NOMO-1 (cell line): ENCODE data around the gene C1orf52.

Experiments
- DNase-seq, 2 experiments: peaks; one replicate each; lab custom pipeline; 2025; ENCODE audit not compliant: unreplicated experiment in 2 of 2; lab: John Stamatoyannopoulos, UW

The C1orf52 gene

GRCh38 chr1:85259118-85259911, at the start of gene C1orf52:
C1orf52 (minus strand) TSS chr1:85259662; CDS start chr1:85259633, 29 bp downstream.
- peak; percentile 77 to 86 for DNase-seq

- DNase-seq = no peak
Observed at GRCh38 chr1:85308833-85309350, 49.4 kb upstream of the C1orf52 start.

- peak; percentile 56 to 71 for DNase-seq
Observed at GRCh38 chr1:85307987-85308832, 48.7 kb upstream of the C1orf52 start.

GRCh38 chr1:85306236-85306635, 46.8 kb upstream of the C1orf52 start:
- DNase-seq = no peak

- no peak for DNase-seq
Observed at GRCh38 chr1:85303440-85304162, 44.1 kb upstream of the C1orf52 start.

GRCh38 chr1:85300140-85300539, 40.7 kb upstream of the C1orf52 start:
- no peak for DNase-seq

GRCh38 chr1:85297855-85298629, 38.6 kb upstream of the C1orf52 start:
- no peak for DNase-seq

GRCh38 chr1:85297538-85297854, 38.0 kb upstream of the C1orf52 start:
- DNase-seq = no peak

- DNase-seq = no peak
Observed at GRCh38 chr1:85296980-85297379, 37.5 kb upstream of the C1orf52 start.

- DNase-seq = no peak
Observed at GRCh38 chr1:85295654-85296053, 36.2 kb upstream of the C1orf52 start.

GRCh38 chr1:85295006-85295431, 35.6 kb upstream of the C1orf52 start:
- no peak for DNase-seq

- no peak for DNase-seq
Observed at GRCh38 chr1:85290826-85291225, 31.4 kb upstream of the C1orf52 start.

- no peak for DNase-seq
Observed at GRCh38 chr1:85289848-85290335, 30.4 kb upstream of the C1orf52 start.

- DNase-seq = peak in 1 of 2 experiments; percentile 32
Observed at GRCh38 chr1:85289207-85289847, 29.9 kb upstream of the C1orf52 start.

GRCh38 chr1:85284202-85284601, 24.7 kb upstream of the C1orf52 start:
- DNase-seq = no peak

GRCh38 chr1:85283475-85284199, 24.2 kb upstream of the C1orf52 start:
- no peak for DNase-seq

- DNase-seq = no peak
Observed at GRCh38 chr1:85282424-85282823, 23.0 kb upstream of the C1orf52 start.

- DNase-seq = no peak
Observed at GRCh38 chr1:85280636-85281035, 21.2 kb upstream of the C1orf52 start.
